ENCODE data around the gene CDKAL1. TPM values are rescaled to one million over a fixed set of nuclear protein-coding genes. Genes with fewer than 3 reads are reported as not detected.
"Not testable (repeated sequence)": the region's sequence is repeated elsewhere in the genome, so short reads cannot be mapped to it uniquely, and the experiment has no call there.

CDKAL1 gene
- total RNA-seq, 1 donor = 12.1 TPM

DNA sequence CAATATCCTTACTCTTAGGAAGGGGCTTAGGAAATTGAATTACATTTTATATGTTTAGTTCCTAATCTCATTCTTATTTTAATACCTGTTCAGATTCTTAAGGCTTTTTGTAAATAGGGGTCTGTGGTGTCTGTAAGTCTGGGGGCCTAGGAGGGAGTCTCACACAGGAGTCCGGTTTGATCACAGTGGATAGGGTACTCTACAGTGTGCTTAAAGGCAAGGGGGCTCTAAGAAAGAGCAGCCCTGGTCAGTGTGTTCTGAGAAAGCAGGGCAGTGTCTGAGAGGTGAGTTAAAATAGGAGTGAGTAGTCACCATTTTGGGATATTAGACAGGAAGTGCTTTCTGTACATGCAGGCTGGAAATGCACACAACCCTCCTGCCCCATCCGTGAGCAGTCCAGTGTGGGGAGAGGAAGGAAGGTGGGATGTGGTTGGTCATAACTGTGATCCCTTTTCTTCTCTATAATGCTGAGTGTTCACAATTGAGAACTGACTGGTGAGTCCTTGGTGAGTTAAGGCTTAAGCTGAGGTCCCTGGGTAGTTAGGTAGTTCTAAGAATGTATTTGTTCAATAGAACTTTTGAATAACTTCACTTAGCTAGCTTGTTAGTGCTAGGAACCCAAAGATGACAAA is 50.0 kb downstream of the CDKAL1 start:
- DNase-seq (ENCODE audit: low read depth in 2 of 3, low spot score in 2 of 3) = peak in 1 of 3 donors; percentile 24

DNA sequence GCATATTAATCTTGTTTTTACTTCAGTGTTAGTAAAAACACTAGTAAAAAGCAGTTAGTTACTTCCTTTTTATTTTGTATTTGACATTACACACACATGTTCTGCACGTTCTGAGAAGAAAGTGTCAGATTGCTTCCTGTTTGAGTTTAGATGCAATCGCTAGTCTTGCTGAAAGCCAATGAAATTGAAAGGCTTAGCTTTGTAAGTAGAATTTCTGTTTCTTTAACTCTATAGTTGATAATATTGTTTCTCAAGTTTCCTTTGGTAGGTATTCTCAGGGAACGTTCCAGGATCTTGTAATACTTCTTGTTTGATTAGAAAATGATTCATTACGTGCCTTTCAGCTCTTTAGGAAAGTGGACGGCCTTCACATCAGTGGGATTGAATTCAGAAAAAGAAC is 55.0 kb downstream of the CDKAL1 start:
- peak in 2 of 3 donors; percentile 29 to 74 for DNase-seq (ENCODE audit: low read depth in 2 of 3, low spot score in 2 of 3)

GRCh38 chr6:20590476-20590875 is 56.2 kb downstream of the CDKAL1 start:
- not testable (repeated sequence) for DNase-seq (ENCODE audit: low read depth in 2 of 3, low spot score in 2 of 3)

GRCh38 chr6:20594299-20594853 is 60.1 kb downstream of the CDKAL1 start:
- DNase-seq (ENCODE audit: low read depth in 2 of 3, low spot score in 2 of 3) = not testable (repeated sequence)

- DNase-seq (ENCODE audit: low read depth in 2 of 3, low spot score in 2 of 3) = no peak
Measured at GRCh38 chr6:20599302-20600051, 65.2 kb downstream of the CDKAL1 start.

DNA sequence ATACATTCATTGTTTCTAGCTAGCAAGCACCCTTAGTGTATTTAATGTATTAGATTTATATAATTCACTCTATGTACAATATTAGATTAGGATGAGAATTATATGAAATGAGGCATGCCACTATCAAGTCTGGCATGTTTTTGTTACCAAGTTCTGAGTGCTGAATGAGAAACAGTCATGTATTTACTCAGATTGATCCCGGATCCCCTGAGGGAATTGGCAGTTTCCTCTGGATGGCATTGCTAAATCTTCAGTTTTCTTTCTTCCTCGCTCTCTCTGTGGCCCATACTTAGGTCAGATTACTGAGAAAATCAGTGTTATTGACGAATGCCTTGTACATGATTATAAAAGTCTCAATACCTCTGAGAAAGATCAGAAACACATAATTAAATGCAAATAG is 66.6 kb downstream of the CDKAL1 start:
- no peak for DNase-seq (ENCODE audit: low read depth in 2 of 3, low spot score in 2 of 3)

DNA sequence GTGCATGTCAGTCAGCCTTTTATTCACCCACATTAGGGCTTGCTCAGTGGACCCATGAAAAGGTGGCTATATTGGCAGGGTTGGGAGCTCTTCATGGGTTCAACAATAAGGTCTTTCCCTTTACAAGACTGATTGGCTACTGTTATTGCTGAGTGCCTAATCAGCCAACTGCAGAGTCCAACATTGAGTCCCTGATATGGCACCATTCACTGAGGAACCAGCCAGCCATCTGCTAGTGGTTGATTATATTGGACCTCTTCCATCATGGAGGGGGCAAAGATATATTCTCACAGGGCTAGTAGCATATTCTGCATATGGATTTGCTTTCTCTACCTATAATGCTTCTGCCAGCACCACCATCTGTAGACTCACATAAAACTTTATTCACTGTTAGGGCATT is 69.9 kb downstream of the CDKAL1 start:
- no peak for DNase-seq (ENCODE audit: low read depth in 2 of 3, low spot score in 2 of 3)

DNA sequence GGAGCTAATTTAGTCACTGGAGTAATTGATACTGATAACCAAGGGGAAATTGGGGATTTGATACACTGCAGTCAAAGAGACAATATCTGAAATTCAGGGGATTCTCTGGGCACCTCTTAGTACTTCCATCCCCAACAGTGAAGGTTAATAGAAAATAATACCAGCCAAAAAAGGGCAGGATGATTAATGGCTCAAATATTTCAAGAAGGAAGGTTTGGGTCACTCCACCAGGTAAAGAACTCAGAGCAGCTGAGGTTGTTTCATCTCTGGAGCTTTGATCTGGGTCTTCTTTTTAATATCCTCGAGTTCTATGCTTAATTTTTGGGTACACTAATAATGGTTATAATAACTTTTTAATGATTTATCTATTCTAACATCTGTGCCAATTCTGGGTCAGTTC is 70.8 kb downstream of the CDKAL1 start:
- DNase-seq (ENCODE audit: low read depth in 2 of 3, low spot score in 2 of 3) = no peak

GRCh38 chr6:20605581-20605980 is 71.3 kb downstream of the CDKAL1 start:
- DNase-seq (ENCODE audit: low read depth in 2 of 3, low spot score in 2 of 3) = no peak

GRCh38 chr6:20606831-20607230 is 72.6 kb downstream of the CDKAL1 start:
- no peak for DNase-seq (ENCODE audit: low read depth in 2 of 3, low spot score in 2 of 3)

- peak in 1 of 3 donors; percentile 7 for DNase-seq (ENCODE audit: low read depth in 2 of 3, low spot score in 2 of 3)
Measured at GRCh38 chr6:20608356-20608755, 74.1 kb downstream of the CDKAL1 start.

GRCh38 chr6:20608905-20609304 is 74.6 kb downstream of the CDKAL1 start:
- no peak for DNase-seq (ENCODE audit: low read depth in 2 of 3, low spot score in 2 of 3)

GRCh38 chr6:20609924-20610323 is 75.7 kb downstream of the CDKAL1 start:
- not testable (repeated sequence) for DNase-seq (ENCODE audit: low read depth in 2 of 3, low spot score in 2 of 3)

GRCh38 chr6:20610636-20611370 is 76.5 kb downstream of the CDKAL1 start:
- no peak for DNase-seq (ENCODE audit: low read depth in 2 of 3, low spot score in 2 of 3)

- DNase-seq (ENCODE audit: low read depth in 2 of 3, low spot score in 2 of 3) = not testable (repeated sequence)
Measured at GRCh38 chr6:20617537-20617936, 83.3 kb downstream of the CDKAL1 start.

DNA sequence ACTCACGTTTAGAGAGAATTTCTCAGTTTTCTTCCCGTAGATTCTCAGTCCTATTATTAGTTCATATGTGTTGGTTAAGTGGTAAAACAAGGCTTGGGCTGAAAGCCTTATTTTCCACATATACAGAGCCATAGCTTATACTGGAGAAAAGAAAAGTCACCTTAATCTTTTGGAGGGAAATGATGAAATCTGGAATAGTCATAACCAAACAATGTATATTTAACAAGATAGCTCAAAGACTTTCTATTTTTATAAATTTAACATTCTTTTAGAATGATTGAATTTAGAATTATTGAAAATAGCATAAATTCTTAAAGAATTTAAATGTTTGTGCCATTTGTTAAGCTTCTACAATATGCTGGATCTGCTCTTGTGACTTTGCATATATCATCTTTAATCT is 85.8 kb downstream of the CDKAL1 start:
- no peak for DNase-seq (ENCODE audit: low read depth in 2 of 3, low spot score in 2 of 3)

DNA sequence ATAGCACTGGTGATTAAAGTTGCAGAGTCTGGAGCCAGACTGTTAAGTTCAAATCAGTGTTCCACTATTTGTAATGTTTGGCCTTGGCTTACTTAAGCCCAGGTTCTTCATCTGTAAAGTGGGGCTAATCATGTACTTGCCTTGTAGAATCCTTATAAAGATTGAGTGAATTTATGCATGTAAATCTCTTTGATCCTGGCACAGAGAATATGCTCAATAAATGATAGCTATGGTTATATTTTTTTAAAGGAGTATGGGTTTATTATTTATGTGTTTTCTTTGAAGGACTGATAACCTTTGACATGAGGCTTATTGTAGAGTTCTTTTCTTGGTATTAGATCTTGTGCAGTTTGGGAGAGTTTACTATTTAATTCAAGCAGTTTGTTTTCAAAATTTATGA is 89.5 kb downstream of the CDKAL1 start:
- no peak for DNase-seq (ENCODE audit: low read depth in 2 of 3, low spot score in 2 of 3)

DNA sequence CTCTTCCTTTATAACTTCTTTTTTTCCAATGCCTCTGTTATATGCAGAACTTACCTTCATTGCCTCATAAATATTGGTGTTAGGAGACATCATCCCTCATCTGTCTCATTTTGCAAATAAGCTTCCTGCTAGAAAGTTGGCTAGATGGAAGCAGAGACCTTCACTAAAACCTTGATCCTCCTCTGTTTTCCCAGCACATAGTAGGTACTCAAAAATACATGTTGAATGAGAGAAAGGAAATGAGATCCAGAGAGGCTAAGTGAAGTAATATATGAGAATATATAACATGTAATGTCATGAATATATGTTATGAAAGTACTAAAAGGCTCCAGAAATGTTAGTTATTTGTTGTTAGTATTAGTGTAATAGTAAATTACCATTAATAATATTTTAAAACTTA is 91.9 kb downstream of the CDKAL1 start:
- no peak for DNase-seq (ENCODE audit: low read depth in 2 of 3, low spot score in 2 of 3)

DNA sequence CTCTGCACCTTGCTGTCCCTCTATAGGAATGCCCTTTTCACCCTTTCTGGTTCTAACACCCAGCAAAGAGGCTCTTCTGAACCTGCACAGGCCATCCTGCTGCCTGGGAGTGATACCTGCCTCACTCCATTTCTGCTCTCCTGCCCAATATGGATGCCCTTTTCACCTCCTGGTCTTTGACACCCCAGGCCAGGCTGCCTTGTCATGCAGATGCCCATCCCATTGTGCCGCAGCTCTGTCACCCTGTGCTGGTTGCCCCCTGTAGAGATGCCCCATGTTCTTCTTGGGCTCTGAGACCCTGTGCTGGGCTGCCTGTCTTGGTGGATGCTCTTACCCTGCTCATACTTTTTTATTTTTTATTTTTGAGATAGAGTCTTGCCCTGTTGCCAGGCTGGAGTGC is 95.3 kb downstream of the CDKAL1 start:
- DNase-seq (ENCODE audit: low read depth in 2 of 3, low spot score in 2 of 3) = no peak

DNA sequence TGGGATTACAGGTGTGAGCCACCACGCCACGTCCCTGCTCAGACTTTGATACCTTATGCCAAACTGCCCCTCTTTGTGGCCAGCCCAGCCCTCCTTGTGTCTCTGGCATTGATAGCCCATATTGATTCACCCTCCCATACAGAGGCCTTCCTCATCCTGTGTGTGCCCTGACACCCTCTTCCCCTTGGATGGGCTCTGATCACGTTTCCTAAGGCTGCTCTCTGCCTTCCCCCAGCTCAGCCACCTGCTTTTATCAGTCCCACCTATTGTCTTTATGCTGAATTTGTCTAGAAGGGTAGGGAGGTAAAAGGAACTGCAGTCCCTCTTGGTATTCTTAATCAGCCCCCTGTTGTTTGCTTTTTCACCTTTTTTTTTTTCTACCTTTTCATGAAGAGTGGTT is 95.9 kb downstream of the CDKAL1 start:
- no peak for DNase-seq (ENCODE audit: low read depth in 2 of 3, low spot score in 2 of 3)

All from hematopoietic multipotent progenitor cell (in vitro differentiated cells).